Stimulated activated CD4-positive, alpha-beta T cell treated with anti-CD3 and anti-CD28 coated beads, Interleukin-15, amount 100 ng/mL, for 1 hour (primary cell): ENCODE results near the gene RIMS4.

Experiments
- DNase-seq, 2 donors: peaks; one replicate each; pipeline ENCODE4 v3.0.0-alpha.2; 2020; ENCODE audit warnings: low read depth in 1 of 2, low spot score in 1 of 2

RIMS4 gene

DNA sequence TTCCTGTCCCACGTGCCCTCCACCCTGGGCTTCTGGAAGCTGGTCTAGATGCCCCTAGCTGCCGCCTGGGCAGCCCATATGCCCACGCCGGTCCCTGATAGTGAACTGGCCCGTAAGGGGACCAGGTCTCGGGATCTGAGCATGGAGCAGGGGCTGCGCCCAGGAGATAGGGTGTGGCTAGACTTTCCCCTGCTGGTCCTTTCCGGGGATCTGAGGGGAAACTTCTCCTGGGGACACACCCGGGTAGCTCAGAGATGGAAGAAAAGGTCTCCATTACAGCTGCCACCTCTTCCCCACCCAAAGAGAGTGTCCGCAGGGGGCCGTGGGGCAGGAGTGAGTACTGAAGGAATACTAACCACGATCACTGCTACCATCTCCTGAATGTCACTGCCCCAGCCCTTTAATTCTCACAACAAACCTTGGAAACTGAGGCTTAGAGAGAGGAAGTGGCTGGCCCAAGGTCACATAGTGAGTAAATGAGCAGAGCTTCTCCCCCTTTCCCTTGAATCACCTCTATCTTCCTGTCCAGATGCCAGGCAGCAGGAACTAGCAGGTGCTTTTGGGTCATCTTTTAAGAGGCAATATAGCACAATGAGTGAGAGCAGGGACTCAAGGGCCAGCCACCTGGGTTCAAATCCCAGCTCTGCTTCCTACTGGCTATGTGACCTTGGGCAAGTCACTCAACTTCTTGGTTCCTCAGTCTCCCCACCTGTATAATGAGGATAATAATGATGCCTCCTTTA is 107.0 kb downstream of the RIMS4 start:
- no peak for DNase-seq

- DNase-seq: no peak
Measured at GRCh38 chr20:44702776-44703175, 107.6 kb downstream of the RIMS4 start.

DNA sequence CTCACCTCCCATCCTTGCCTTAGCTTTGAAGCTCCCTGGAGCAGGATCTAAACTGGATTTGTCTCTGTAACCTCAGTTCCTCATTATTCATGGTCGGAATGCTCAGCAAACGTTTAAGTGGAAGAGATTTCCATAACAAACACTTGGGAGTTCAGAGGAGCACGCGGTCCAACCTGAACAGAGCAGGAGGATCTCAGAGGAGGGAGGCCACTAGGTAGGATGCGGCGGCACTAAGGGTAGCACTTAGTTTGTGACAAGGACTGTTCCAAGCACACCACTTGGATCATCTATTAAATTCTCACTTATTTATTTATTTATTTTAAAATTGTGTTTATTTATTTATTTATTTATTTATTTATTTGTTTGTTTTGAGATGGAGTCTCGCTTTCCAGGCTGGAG is 108.5 kb downstream of the RIMS4 start:
- DNase-seq: no peak
